Fibroblast of lung (primary cell): Measurements from ENCODE around the gene SLC44A1. TPM values are rescaled to one million over a fixed set of nuclear protein-coding genes. Genes with fewer than 3 reads are reported as not detected.

Experiments used
- DNase-seq, 2 donors: peaks; one replicate each; pipeline versions ENCODE4 v3.0.0 to v3.0.0-alpha.2; 2010; ENCODE audit warnings: low read depth in 2 of 2
- H2AFZ ChIP-seq: 2 replicates; pipeline ENCODE4 v1.5.1; 2012; ENCODE audit warnings: low read length, control low read depth, inconsistent platforms
- H3K27ac ChIP-seq: 2 replicates; pipeline ENCODE4 v1.5.1; 2011; ENCODE audit warnings: low read length, control low read depth; ENCODE audit not compliant: insufficient read depth
- H3K27me3 ChIP-seq: 2 replicates; pipeline ENCODE4 v1.5.1; 2011; ENCODE audit warnings: mild to moderate bottlenecking, low read length; ENCODE audit not compliant: control insufficient read depth, insufficient read depth
- H3K36me3 ChIP-seq: 2 replicates; pipeline ENCODE4 v1.5.1; 2011; ENCODE audit warnings: low read length; ENCODE audit not compliant: control insufficient read depth, insufficient read depth
- H3K4me1 ChIP-seq: 2 replicates; pipeline ENCODE4 v1.5.1; 2011; ENCODE audit warnings: low read length; ENCODE audit not compliant: control insufficient read depth, insufficient read depth; ENCODE audit errors: extremely low read depth
- H3K4me2 ChIP-seq: 2 replicates; pipeline ENCODE4 v1.5.1; 2011; ENCODE audit warnings: low read length, control low read depth; ENCODE audit not compliant: insufficient read depth; ENCODE audit errors: extremely low read depth
- H3K4me3 ChIP-seq, 4 experiments: fragments of 200-600 bp in 1 of 4; sonication (generic) in 1 of 4; replicated peaks in 1 of 4; 2 replicates each; pipeline ENCODE4 v1.5.1; 2011 to 2016; ENCODE audit warnings: low read length in 4 of 4, low read depth in 3 of 4, mild to moderate bottlenecking in 3 of 4, control low read depth in 2 of 4, inconsistent platforms in 1 of 4, mixed read lengths in 1 of 4; ENCODE audit not compliant: insufficient read depth in 1 of 4; ENCODE audit errors: control extremely low read depth in 1 of 4
- H3K79me2 ChIP-seq: 2 replicates; pipeline ENCODE4 v1.5.1; 2012; ENCODE audit warnings: mild to moderate bottlenecking, low read length, inconsistent platforms; ENCODE audit not compliant: control insufficient read depth, insufficient read depth
- H3K9ac ChIP-seq: 2 replicates; pipeline ENCODE4 v1.5.1; 2011; ENCODE audit warnings: mild to moderate bottlenecking, low read length, control low read depth; ENCODE audit not compliant: insufficient read depth
- H3K9me3 ChIP-seq: 2 replicates; pipeline ENCODE4 v1.5.1; 2012; ENCODE audit warnings: low read depth, low read length; ENCODE audit not compliant: control insufficient read depth, insufficient read depth
- H4K20me1 ChIP-seq: 2 replicates; pipeline ENCODE4 v1.5.1; 2011; ENCODE audit warnings: low read length; ENCODE audit not compliant: control insufficient read depth, insufficient read depth; ENCODE audit errors: extremely low read depth
- CTCF ChIP-seq, 2 donors: IDR thresholded peaks in 1 of 2; conservative IDR thresholded peaks in 1 of 2; 1 replicate in 1 of 2; 2 replicates in 1 of 2; pipeline ENCODE4 v1.5.1; 2011 to 2012; ENCODE audit warnings: low read length in 2 of 2, control low read depth in 1 of 2, inconsistent platforms in 1 of 2, low read depth in 1 of 2, mild to moderate bottlenecking in 1 of 2
- EZH2 ChIP-seq: IDR thresholded peaks from 2 replicates; pipeline ENCODE4 v1.5.1; 2012; ENCODE audit warnings: low read length, control low read depth, mild to moderate bottlenecking; ENCODE audit errors: missing control alignments
- polyA plus RNA-seq, 2 donors: library from polyadenylated mRNA; depleted of rRNA in 1 of 2; stranded (reverse) in 1 of 2; unstranded in 1 of 2; fragments of >200 nt; gene quantifications; 2 replicates each; pipeline ENCODE4 v1.2.1, GENCODE V29; 2011 to 2012; ENCODE audit warnings: missing spikeins in 1 of 2
- total RNA-seq: library from RNA; depleted of rRNA; stranded (reverse); fragments of >200 nt; gene quantifications from 2 replicates; pipeline ENCODE4 v1.2.1, GENCODE V29; 2014

SLC44A1 gene
- total and polyA plus RNA-seq, 2 donors (not counting 1 experiment from before 2014, with no cell fraction given): 35.9 to 54.2 TPM

DNA sequence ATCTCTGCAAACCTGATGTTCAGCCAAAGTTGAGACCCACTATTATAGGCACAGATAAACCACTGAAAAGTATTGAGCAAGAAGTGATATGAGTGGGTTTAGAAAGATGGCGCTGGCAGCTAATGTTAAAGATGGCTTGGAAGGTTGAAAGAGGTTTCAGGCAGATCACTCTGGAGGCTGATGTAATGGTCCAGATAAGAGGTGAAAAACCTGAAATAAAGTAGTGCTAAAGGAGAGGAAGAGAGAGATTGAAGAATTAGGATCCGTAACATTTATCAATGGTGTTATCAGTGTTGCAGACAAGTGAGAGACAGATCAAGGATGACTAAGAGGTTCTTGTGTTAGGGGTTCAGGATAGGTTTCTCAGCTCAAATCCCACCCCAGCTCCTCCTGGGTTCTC, 58.3 kb downstream of the SLC44A1 start:
- Histone ChIP-seq H2AFZ (no peak overlapping the region), H3K36me3 (no peaks in the 10 kb centered on the region), H3K27ac (no peak overlapping the region), H3K9ac (no peak overlapping the region), H4K20me1 (no peaks in the 10 kb centered on the region), H3K9me3 (no peaks in the 10 kb centered on the region), H3K4me1 (peaks cover 7% of the 10 kb centered on the region), H3K27me3 (no peaks in the 10 kb centered on the region), H3K79me2 (no peaks in the 10 kb centered on the region), H3K4me2 (no peak overlapping the region), H3K4me3 (no peak overlapping the region)
- TF ChIP-seq CTCF (conservative IDR thresholded peaks at IDR 0.05 in 1 of 2, IDR thresholded peaks at IDR 0.05 in 1 of 2; ENCODE audit: low read depth in 1 of 2, low read length in 2 of 2): no peak
- DNase-seq: no peak

GRCh38 chr9:105305856-105306255, 61.4 kb downstream of the SLC44A1 start:
- no peak for DNase-seq
- Histone ChIP-seq H3K4me2 (no peak overlapping the region), H2AFZ (no peak overlapping the region), H3K79me2 (no peaks in the 10 kb centered on the region), H3K4me1 (peaks cover 2% of the 10 kb centered on the region), H3K36me3 (no peaks in the 10 kb centered on the region), H3K9me3 (no peaks in the 10 kb centered on the region), H3K27me3 (no peaks in the 10 kb centered on the region), H3K9ac (no peak overlapping the region), H3K27ac (no peak overlapping the region), H3K4me3 (no peak overlapping the region), H4K20me1 (no peaks in the 10 kb centered on the region)
- TF ChIP-seq CTCF (conservative IDR thresholded peaks at IDR 0.05 in 1 of 2, IDR thresholded peaks at IDR 0.05 in 1 of 2; ENCODE audit: low read depth in 1 of 2, low read length in 2 of 2) (no peak), EZH2 (no peak)

GRCh38 chr9:105306351-105307140, 62.1 kb downstream of the SLC44A1 start:
- no peaks in the 10 kb centered on the region for H3K36me3 ChIP-seq
- H3K27me3 ChIP-seq: no peaks in the 10 kb centered on the region
- H3K9me3 ChIP-seq: no peaks in the 10 kb centered on the region
- no peak for DNase-seq
- TF ChIP-seq CTCF (conservative IDR thresholded peaks at IDR 0.05 in 1 of 2, IDR thresholded peaks at IDR 0.05 in 1 of 2; ENCODE audit: low read depth in 1 of 2, low read length in 2 of 2) (no peak), EZH2 (no peak)
- peaks cover 2% of the 10 kb centered on the region for H3K4me1 ChIP-seq
- H2AFZ ChIP-seq: no peak overlapping the region
- H3K4me3 ChIP-seq: no peak overlapping the region
- no peaks in the 10 kb centered on the region for H4K20me1 ChIP-seq
- H3K27ac ChIP-seq: no peak overlapping the region
- no peaks in the 10 kb centered on the region for H3K79me2 ChIP-seq
- H3K9ac ChIP-seq: no peak overlapping the region
- H3K4me2 ChIP-seq: no peak overlapping the region
